ENCODE data around the gene FOXL2NB. TPM values are rescaled to one million over a fixed set of nuclear protein-coding genes. Genes with fewer than 3 reads are reported as not detected.

FOXL2NB gene
- total RNA-seq, 1 donor from 2014 or later, result 5.2 TPM

- H3K9me3 Mint-ChIP-seq (ENCODE audit: unreplicated experiment), result peaks cover 2% of the 10 kb centered on the region
- Histone ChIP-seq H3K4me1 (ENCODE audit: insufficient read depth, low read length) (no peaks in the 10 kb centered on the region), H3K9ac (ENCODE audit: low read length) (no peak overlapping the region), H4K20me1 (ENCODE audit: insufficient read depth, low read length) (no peaks in the 10 kb centered on the region), H3K36me3 (ENCODE audit: insufficient read depth, low read length) (no peaks in the 10 kb centered on the region), H2AFZ (ENCODE audit: low read depth, low read length) (no peak overlapping the region), H3K9me3 (ENCODE audit: insufficient read depth, low read depth, low read length) (no peaks in the 10 kb centered on the region), H3K27me3 (ENCODE audit: insufficient read depth, low read length) (no peaks in the 10 kb centered on the region), H3K27ac (ENCODE audit: low read depth, low read length) (no peak overlapping the region), H3K79me2 (ENCODE audit: insufficient read depth, low read length) (no peaks in the 10 kb centered on the region), H3K4me2 (ENCODE audit: low read length) (no peak overlapping the region), H3K4me3 (ENCODE audit: insufficient read depth, low read depth, low read length) (no peak overlapping the region)
- DNase-seq (ENCODE audit: low read depth), result no peak
- H3K4me3 Mint-ChIP-seq (ENCODE audit: unreplicated experiment), result no peak overlapping the region
- no peak for FAIRE-seq
- TF ChIP-seq CTCF (IDR thresholded peaks at IDR 0.05; ENCODE audit: insufficient read depth, low read depth, low read length) (no peak), EZH2 (IDR thresholded peaks at IDR 0.05; ENCODE audit: insufficient read depth, low read length) (no peak)
- H3K36me3 Mint-ChIP-seq (ENCODE audit: low read depth, unreplicated experiment), result no peaks in the 10 kb centered on the region
- H3K27ac Mint-ChIP-seq (ENCODE audit: unreplicated experiment), result no peak overlapping the region
- H3K27me3 Mint-ChIP-seq (ENCODE audit: low read depth, unreplicated experiment), result peaks cover 26% of the 10 kb centered on the region
- no peaks in the 10 kb centered on the region for H3K4me1 Mint-ChIP-seq (ENCODE audit: low read depth, unreplicated experiment)
These were observed 48.7 kb downstream of the FOXL2NB start for GRCh38 chr3:138995706-138996105.

Other genes with a start within 250 kb of the FOXL2NB start
- 20.3 and 24.8 TPM in 2 replicates for gene PIK3CB, start 112.3 kb upstream of the FOXL2NB start, total RNA-seq
- gene FOXL2, start 80 bp upstream of the FOXL2NB start, total RNA-seq, result 3.7 and 4.5 TPM in 2 replicates
- not detected in 2 replicates for gene PRR23A, start 59.1 kb downstream of the FOXL2NB start, total RNA-seq
- not detected in 2 replicates for gene PRR23B, start 73.7 kb downstream of the FOXL2NB start, total RNA-seq
- gene PRR23C, start 97.7 kb downstream of the FOXL2NB start, total RNA-seq, result not detected in 2 replicates

All from astrocyte (in vitro differentiated cells and primary cell).